A673 (cell line): Measurements from ENCODE around the gene TUT1. TPM values are rescaled to one million over a fixed set of nuclear protein-coding genes. Genes with fewer than 3 reads are reported as not detected.

Experiments
- BruUV-seq: library from RNA; stranded (reverse); fragments of 400-500 nt; replicated peaks from 2 replicates; lab custom pipeline; 2021; lab: Mats Ljungman, UMichigan
- CTCF ChIA-PET: fragments of 300-600 bp; sonication (Branson Sonifier 250); formaldehyde crosslinking; loops from one replicate; lab custom pipeline; 2022; ENCODE audit warnings: antibody characterized with exemption; lab: Charles Lee
- POLR2A ChIA-PET: fragments of 300-600 bp; sonication (Branson Sonifier 250); formaldehyde crosslinking; loops from one replicate; lab custom pipeline; 2022; ENCODE audit warnings: antibody characterized with exemption; ENCODE audit not compliant: low non-redundant PET; lab: Charles Lee
- DNase-seq: peaks from one replicate; pipeline ENCODE4 v3.0.0-alpha.2; 2015; ENCODE audit warnings: low spot score
- H3K27ac ChIP-seq: fragments of 200-600 bp; sonication (generic); 2 replicates; pipeline ENCODE4 v1.5.1; 2016; ENCODE audit warnings: mixed run types, low read depth, mild to moderate bottlenecking, mixed read lengths, antibody characterized with exemption, low read length; ENCODE audit not compliant: poor library complexity, severe bottlenecking
- H3K27me3 ChIP-seq: fragments of 200-600 bp; sonication (generic); replicated peaks from 2 replicates; pipeline ENCODE4 v1.6.1; 2017; ENCODE audit warnings: mixed run types, low read depth, mild to moderate bottlenecking, mixed read lengths, antibody characterized with exemption, low read length; ENCODE audit not compliant: insufficient read depth, poor library complexity
- H3K36me3 ChIP-seq: fragments of 200-600 bp; sonication (generic); 2 replicates; pipeline ENCODE4 v1.6.1; 2016; ENCODE audit warnings: mixed run types, mild to moderate bottlenecking, mixed read lengths, antibody characterized with exemption, low read length; ENCODE audit not compliant: insufficient read depth, poor library complexity, severe bottlenecking
- H3K4me1 ChIP-seq: fragments of 200-600 bp; sonication (generic); 2 replicates; pipeline ENCODE4 v1.6.1; 2017; ENCODE audit warnings: mixed run types, mild to moderate bottlenecking, mixed read lengths, antibody characterized with exemption, low read length; ENCODE audit not compliant: insufficient read depth, poor library complexity, severe bottlenecking
- H3K4me3 ChIP-seq: fragments of 200-600 bp; sonication (generic); 2 replicates; pipeline ENCODE4 v1.5.1; 2016; ENCODE audit warnings: low read depth, mixed run types, mild to moderate bottlenecking, mixed read lengths, low read length; ENCODE audit not compliant: poor library complexity, severe bottlenecking
- H3K9me3 ChIP-seq: fragments of 200-600 bp; sonication (generic); 2 replicates; pipeline ENCODE4 v1.6.1; 2016; ENCODE audit warnings: mixed run types, low read depth, mild to moderate bottlenecking, mixed read lengths, antibody characterized with exemption, low read length; ENCODE audit not compliant: poor library complexity, severe bottlenecking
- EZH2 ChIP-seq: fragments of 200-600 bp; sonication (generic); IDR thresholded peaks from 2 replicates; pipeline ENCODE4 v1.6.1; 2017; ENCODE audit warnings: borderline replicate concordance, low read depth, mild to moderate bottlenecking, mixed read lengths, antibody characterized with exemption, low read length; ENCODE audit not compliant: poor library complexity, severe bottlenecking
- intact Hi-C: fragments of 100-400 bp; cut with micrococcal nuclease; formaldehyde crosslinking; loops from one replicate; pipeline ENCODE4 v1.10.0; 2022; ENCODE audit not compliant: unreplicated experiment
- total RNA-seq: library from RNA; stranded (reverse); gene quantifications from 2 replicates; pipeline ENCODE4 v1.2.3, GENCODE V29; 2021
- TF ChIP-seq, protein P1 (sequence below): fragments of 300-800, 200-600 bp; sonication (generic); conservative IDR thresholded peaks from 2 replicates; pipeline ENCODE4 v1.5.1; 2017; ENCODE audit warnings: low read depth, mild to moderate bottlenecking, antibody characterized with exemption, low read length, moderate library complexity, mixed read lengths

The TUT1 gene
- total RNA-seq, 1 experiment from 2014 or later, result 27.6 TPM

DNA sequence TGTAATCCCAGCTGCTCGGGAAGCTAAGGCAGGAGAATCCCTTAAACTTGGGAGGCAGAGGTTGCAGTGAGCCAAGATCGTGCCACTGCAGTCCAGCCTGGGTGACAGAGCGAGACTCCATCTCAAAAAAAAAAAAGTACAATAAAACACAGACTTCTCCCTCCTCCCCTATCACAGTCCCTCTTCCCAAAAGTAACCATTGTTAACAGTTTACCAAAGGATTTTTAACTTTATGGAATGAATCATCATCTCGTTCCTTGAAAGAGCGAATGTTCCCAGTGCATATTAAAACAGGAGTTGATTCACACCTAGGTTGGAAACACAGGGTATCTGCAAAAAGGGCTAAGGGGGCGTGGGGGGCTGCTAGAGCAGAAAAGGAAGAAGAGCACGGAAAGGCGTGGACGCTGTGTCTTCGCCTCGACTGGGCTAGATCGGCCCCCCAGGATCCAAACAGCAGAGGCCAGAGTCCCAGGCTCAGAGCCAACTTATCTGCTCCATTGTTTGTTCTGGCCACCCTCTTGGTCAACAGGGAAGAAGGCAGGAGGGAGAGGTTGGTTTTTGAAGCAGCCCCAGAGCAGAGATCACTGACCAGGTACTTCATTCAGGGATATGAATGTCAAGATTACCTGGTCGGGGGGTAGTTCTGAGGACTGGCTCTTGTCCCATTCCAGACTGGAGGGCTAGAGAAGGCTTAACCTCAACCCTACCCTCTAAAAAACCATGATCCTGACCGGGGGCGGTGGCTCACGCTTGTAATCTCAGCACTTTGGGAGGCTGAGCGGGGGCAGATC lies 42.6 kb downstream of the TUT1 start:
- no peak for DNase-seq
- Histone ChIP-seq H3K9me3 (no peaks in the 10 kb centered on the region), H3K36me3 (no peaks in the 10 kb centered on the region), H3K4me1 (peaks cover 41% of the 10 kb centered on the region), H3K27me3 (no peaks in the 10 kb centered on the region), H3K4me3 (no peak overlapping the region), H3K27ac (no peak overlapping the region)
- ChIA-PET CTCF (interaction anchor here (0.7 kb wide), 1 partner anchor 12 kb away, joined by 6 read pairs; no protein-coding TSS in a partner anchor), POLR2A (no interaction called here)
- TF ChIP-seq EZH2, result no peak
- TF ChIP-seq, protein P1, sequence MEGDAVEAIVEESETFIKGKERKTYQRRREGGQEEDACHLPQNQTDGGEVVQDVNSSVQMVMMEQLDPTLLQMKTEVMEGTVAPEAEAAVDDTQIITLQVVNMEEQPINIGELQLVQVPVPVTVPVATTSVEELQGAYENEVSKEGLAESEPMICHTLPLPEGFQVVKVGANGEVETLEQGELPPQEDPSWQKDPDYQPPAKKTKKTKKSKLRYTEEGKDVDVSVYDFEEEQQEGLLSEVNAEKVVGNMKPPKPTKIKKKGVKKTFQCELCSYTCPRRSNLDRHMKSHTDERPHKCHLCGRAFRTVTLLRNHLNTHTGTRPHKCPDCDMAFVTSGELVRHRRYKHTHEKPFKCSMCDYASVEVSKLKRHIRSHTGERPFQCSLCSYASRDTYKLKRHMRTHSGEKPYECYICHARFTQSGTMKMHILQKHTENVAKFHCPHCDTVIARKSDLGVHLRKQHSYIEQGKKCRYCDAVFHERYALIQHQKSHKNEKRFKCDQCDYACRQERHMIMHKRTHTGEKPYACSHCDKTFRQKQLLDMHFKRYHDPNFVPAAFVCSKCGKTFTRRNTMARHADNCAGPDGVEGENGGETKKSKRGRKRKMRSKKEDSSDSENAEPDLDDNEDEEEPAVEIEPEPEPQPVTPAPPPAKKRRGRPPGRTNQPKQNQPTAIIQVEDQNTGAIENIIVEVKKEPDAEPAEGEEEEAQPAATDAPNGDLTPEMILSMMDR, result no peak
- intact Hi-C loops, result loop anchor here (5.0 to 10.0 kb wide), 2 partner anchors 51 to 154 kb away; no protein-coding TSS in a partner anchor
- BruUV-seq, result no TSS peak

- Histone ChIP-seq H3K4me1 (peaks cover 41% of the 10 kb centered on the region), H3K27me3 (no peaks in the 10 kb centered on the region), H3K4me3 (peak overlapping the region; percentile 66), H3K27ac (no peak overlapping the region), H3K9me3 (no peaks in the 10 kb centered on the region), H3K36me3 (no peaks in the 10 kb centered on the region)
- CTCF ChIA-PET, result no interaction called here
- POLR2A ChIA-PET, result no interaction called here
- BruUV-seq, result no TSS peak
- TF ChIP-seq, protein P1, result no peak
- TF ChIP-seq EZH2, result no peak
- intact Hi-C loops, result loop anchor here (5.0 to 10.0 kb wide), 2 partner anchors 50 to 153 kb away; no protein-coding TSS in a partner anchor
- no peak for DNase-seq
Observed at GRCh38 chr11:62547691-62548281, 43.5 kb downstream of the TUT1 start.

GRCh38 chr11:62546929-62547625 lies 44.2 kb downstream of the TUT1 start:
- intact Hi-C loops, result loop anchor here (5.0 to 10.0 kb wide), 2 partner anchors 50 to 152 kb away; no protein-coding TSS in a partner anchor
- H3K4me1 ChIP-seq, result peaks cover 40% of the 10 kb centered on the region
- TF ChIP-seq, protein P1, result no peak
- TF ChIP-seq EZH2, result no peak
- POLR2A ChIA-PET, result interaction anchor here (0.7 kb wide), 1 partner anchor 123 kb away, joined by 11 read pairs; no protein-coding TSS in a partner anchor
- CTCF ChIA-PET, result interaction anchor here (0.7 to 1.5 kb wide), 2 partner anchors 13 to 797 kb away, joined by 3 to 10 read pairs; no protein-coding TSS in a partner anchor
- H3K4me3 ChIP-seq, result peak overlapping the region; percentile 66
- DNase-seq, result peak; percentile 46
- no peaks in the 10 kb centered on the region for H3K9me3 ChIP-seq
- H3K36me3 ChIP-seq, result no peaks in the 10 kb centered on the region
- H3K27ac ChIP-seq, result peak overlapping the region; percentile 10
- H3K27me3 ChIP-seq, result no peaks in the 10 kb centered on the region
- BruUV-seq, result no TSS peak
